Mesendoderm (in vitro differentiated cells): ENCODE data around the gene AMBP.

Source experiments
- DNase-seq: peaks from one replicate; pipeline ENCODE4 v3.0.0; 2013
- H2AK5ac ChIP-seq: 2 replicates; pipeline ENCODE4 v1.6.1; 2013; ENCODE audit warnings: low read length, inconsistent platforms
- H2BK120ac ChIP-seq: 2 replicates; pipeline ENCODE4 v1.6.1; 2013; ENCODE audit warnings: low read depth, mild to moderate bottlenecking, low read length, moderate library complexity, mixed read lengths
- H2BK15ac ChIP-seq: replicated peaks from 2 replicates; pipeline ENCODE4 v1.6.1; 2013; ENCODE audit warnings: low read depth, mild to moderate bottlenecking, moderate library complexity
- H2BK5ac ChIP-seq: 2 replicates; pipeline ENCODE4 v1.6.1; 2013; ENCODE audit warnings: low read length, inconsistent platforms
- H3K18ac ChIP-seq: 2 replicates; pipeline ENCODE4 v1.6.1; 2013; ENCODE audit warnings: mild to moderate bottlenecking, low read length, mixed read lengths
- H3K23ac ChIP-seq: one replicate; pipeline ENCODE4 v1.6.1; 2013; ENCODE audit warnings: low read length
- H3K27ac ChIP-seq: 2 replicates; pipeline ENCODE4 v1.5.1; 2013; ENCODE audit warnings: low read depth, mild to moderate bottlenecking, inconsistent platforms, low read length, moderate library complexity
- H3K27me3 ChIP-seq: 2 replicates; pipeline ENCODE4 v1.6.1; 2013; ENCODE audit warnings: low read length, control low read depth, mild to moderate bottlenecking, inconsistent platforms; ENCODE audit not compliant: insufficient read depth, poor library complexity
- H3K36me3 ChIP-seq: 2 replicates; pipeline ENCODE4 v1.6.1; 2013; ENCODE audit warnings: low read length, inconsistent platforms; ENCODE audit not compliant: control insufficient read depth, insufficient read depth
- H3K4ac ChIP-seq: one replicate; pipeline ENCODE4 v1.6.1; 2013; ENCODE audit warnings: low read depth, mild to moderate bottlenecking, low read length, moderate library complexity
- H3K4me1 ChIP-seq: 2 replicates; pipeline ENCODE4 v1.6.1; 2013; ENCODE audit warnings: low read depth, low read length, inconsistent platforms; ENCODE audit not compliant: control insufficient read depth
- H3K4me2 ChIP-seq: 2 replicates; pipeline ENCODE4 v1.6.1; 2013; ENCODE audit warnings: low read length
- H3K4me3 ChIP-seq: 2 replicates; pipeline ENCODE4 v1.5.1; 2013; ENCODE audit warnings: mild to moderate bottlenecking, low read length
- H3K56ac ChIP-seq: one replicate; pipeline ENCODE4 v1.6.1; 2013; ENCODE audit warnings: low read length
- H3K79me1 ChIP-seq: 2 replicates; pipeline ENCODE4 v1.6.1; 2013; ENCODE audit warnings: low read length, inconsistent platforms
- H3K79me2 ChIP-seq: 2 replicates; pipeline ENCODE4 v1.6.1; 2013; ENCODE audit warnings: mild to moderate bottlenecking, low read length; ENCODE audit not compliant: control insufficient read depth, insufficient read depth
- H3K9ac ChIP-seq: 2 replicates; pipeline ENCODE4 v1.6.1; 2013; ENCODE audit warnings: low read length, inconsistent platforms
- H4K5ac ChIP-seq: one replicate; pipeline ENCODE4 v1.6.1; 2013; ENCODE audit warnings: low read length
- H4K8ac ChIP-seq: one replicate; pipeline ENCODE4 v1.6.1; 2013; ENCODE audit warnings: low read depth, mild to moderate bottlenecking, control low read depth, low read length, moderate library complexity
- WGBS: extraction: QIAGEN DNeasy Blood & Tissue Kit; methylation state at CpG from one replicate; pipeline ENCODE4 v1.1.7; 2013; ENCODE audit warnings: low lambda C conversion rate, missing lambda C conversion rate; ENCODE audit not compliant: insufficient coverage; ENCODE audit errors: extremely low coverage; 5-methylcytosine and 5-hydroxymethylcytosine counted together

The AMBP gene

DNA sequence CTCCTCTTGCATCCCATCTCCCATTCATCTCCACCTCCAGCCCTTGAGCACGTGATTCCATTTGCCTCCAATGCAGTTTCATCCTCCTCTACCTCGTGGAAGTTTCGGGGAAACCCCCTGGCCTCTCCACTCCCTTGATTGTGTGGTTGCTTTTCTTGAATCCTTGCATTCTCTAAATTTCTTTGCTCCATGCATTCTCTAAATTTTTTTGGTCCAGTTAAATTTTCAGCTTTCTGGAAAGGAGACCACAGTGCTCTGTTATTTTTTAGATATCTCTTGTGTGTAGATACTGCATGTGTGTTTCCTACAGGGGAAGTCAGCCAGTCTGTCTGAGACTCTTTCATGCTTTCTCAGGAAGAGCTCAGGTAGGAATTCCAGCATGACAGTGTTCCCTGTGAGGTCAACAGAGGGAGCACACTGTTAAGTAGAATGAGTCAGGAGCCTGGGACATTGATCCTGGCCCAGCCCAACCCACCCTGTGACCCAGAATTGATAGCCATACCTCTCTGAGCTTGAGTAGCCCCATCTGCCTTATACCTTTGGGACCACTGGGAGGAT, 52.8 kb downstream of the AMBP start:
- H4K5ac ChIP-seq: no peak overlapping the region
- no peak overlapping the region for H2BK5ac ChIP-seq
- no peaks in the 10 kb centered on the region for H3K4me1 ChIP-seq
- no peak overlapping the region for H3K4me2 ChIP-seq
- peaks cover 5% of the 10 kb centered on the region for H3K36me3 ChIP-seq
- H3K4ac ChIP-seq: no peak overlapping the region
- DNase-seq: peak; percentile 55
- H3K27ac ChIP-seq: no peak overlapping the region
- H4K8ac ChIP-seq: no peak overlapping the region
- H2BK15ac ChIP-seq: no peak overlapping the region
- H3K23ac ChIP-seq: no peak overlapping the region
- no peaks in the 10 kb centered on the region for H3K27me3 ChIP-seq
- no peak overlapping the region for H3K9ac ChIP-seq
- no peaks in the 10 kb centered on the region for H3K79me2 ChIP-seq
- H3K4me3 ChIP-seq: no peak overlapping the region
- H3K18ac ChIP-seq: no peak overlapping the region
- no CpG with 5 or more reads among the region's 3 CpGs for WGBS
- H2BK120ac ChIP-seq: no peak overlapping the region
- no peak overlapping the region for H2AK5ac ChIP-seq
- no peak overlapping the region for H3K56ac ChIP-seq
- no peaks in the 10 kb centered on the region for H3K79me1 ChIP-seq

DNA sequence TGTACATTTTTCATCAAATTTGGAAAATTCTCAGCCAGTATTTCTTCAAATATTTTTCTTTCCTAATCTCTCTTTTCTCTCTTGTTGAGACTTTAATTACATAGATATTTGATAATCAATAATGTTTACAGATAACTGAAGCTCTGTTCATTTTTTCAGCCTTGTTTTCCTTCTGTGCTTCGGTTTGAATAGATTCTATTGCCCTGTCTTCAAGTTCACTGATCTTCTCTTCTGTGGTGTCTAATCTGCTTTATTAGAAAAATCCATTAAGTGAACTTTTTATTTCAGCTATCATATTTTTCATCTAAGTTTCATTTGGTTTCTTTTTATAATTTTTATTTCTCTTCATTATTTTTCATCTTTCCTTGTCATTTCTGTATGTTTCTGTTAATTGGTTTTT, 54.1 kb downstream of the AMBP start:
- Histone ChIP-seq H3K79me2 (no peaks in the 10 kb centered on the region), H3K79me1 (no peaks in the 10 kb centered on the region), H3K56ac (no peak overlapping the region), H2BK5ac (no peak overlapping the region), H4K8ac (no peak overlapping the region), H4K5ac (no peak overlapping the region), H3K4me3 (no peak overlapping the region), H3K18ac (no peak overlapping the region), H3K4me1 (no peaks in the 10 kb centered on the region), H3K4ac (no peak overlapping the region), H2AK5ac (no peak overlapping the region), H2BK120ac (no peak overlapping the region), H3K27me3 (no peaks in the 10 kb centered on the region), H3K4me2 (no peak overlapping the region), H3K23ac (no peak overlapping the region), H3K27ac (no peak overlapping the region), H2BK15ac (no peak overlapping the region), H3K36me3 (peaks cover 3% of the 10 kb centered on the region), H3K9ac (no peak overlapping the region)
- WGBS: no CpG with 5 or more reads among the region's 1 CpG
- no peak for DNase-seq

DNA sequence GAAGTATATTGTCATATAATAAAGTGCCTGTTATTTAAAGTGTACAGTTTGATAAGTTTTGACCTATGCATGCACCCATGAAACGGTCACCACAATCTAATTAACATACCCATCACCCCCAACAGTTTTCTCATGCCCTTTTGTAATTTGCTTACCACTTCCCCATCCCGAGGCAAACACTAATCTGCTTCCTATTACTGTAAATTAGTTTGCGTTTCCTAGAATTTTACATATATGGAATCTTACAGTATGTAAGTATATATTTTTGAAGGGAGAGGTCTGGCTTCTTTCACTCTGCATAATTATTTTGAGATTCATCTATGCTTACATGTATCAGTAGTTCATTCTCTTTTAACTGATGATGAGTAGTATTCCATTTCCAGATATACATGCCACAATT, 56.5 kb downstream of the AMBP start:
- no CpG with 5 or more reads among the region's 3 CpGs for WGBS
- no peak overlapping the region for H2BK15ac ChIP-seq
- H3K27ac ChIP-seq: no peak overlapping the region
- no peaks in the 10 kb centered on the region for H3K27me3 ChIP-seq
- no peak overlapping the region for H2BK5ac ChIP-seq
- H3K23ac ChIP-seq: no peak overlapping the region
- H3K9ac ChIP-seq: no peak overlapping the region
- H3K36me3 ChIP-seq: peaks cover 3% of the 10 kb centered on the region
- H3K4me3 ChIP-seq: no peak overlapping the region
- H4K8ac ChIP-seq: no peak overlapping the region
- no peak overlapping the region for H3K18ac ChIP-seq
- H3K79me1 ChIP-seq: no peaks in the 10 kb centered on the region
- H2BK120ac ChIP-seq: no peak overlapping the region
- H3K56ac ChIP-seq: no peak overlapping the region
- no peaks in the 10 kb centered on the region for H3K4me1 ChIP-seq
- no peaks in the 10 kb centered on the region for H3K79me2 ChIP-seq
- no peak overlapping the region for H4K5ac ChIP-seq
- DNase-seq: no peak
- H3K4me2 ChIP-seq: no peak overlapping the region
- no peak overlapping the region for H3K4ac ChIP-seq
- no peak overlapping the region for H2AK5ac ChIP-seq

DNA sequence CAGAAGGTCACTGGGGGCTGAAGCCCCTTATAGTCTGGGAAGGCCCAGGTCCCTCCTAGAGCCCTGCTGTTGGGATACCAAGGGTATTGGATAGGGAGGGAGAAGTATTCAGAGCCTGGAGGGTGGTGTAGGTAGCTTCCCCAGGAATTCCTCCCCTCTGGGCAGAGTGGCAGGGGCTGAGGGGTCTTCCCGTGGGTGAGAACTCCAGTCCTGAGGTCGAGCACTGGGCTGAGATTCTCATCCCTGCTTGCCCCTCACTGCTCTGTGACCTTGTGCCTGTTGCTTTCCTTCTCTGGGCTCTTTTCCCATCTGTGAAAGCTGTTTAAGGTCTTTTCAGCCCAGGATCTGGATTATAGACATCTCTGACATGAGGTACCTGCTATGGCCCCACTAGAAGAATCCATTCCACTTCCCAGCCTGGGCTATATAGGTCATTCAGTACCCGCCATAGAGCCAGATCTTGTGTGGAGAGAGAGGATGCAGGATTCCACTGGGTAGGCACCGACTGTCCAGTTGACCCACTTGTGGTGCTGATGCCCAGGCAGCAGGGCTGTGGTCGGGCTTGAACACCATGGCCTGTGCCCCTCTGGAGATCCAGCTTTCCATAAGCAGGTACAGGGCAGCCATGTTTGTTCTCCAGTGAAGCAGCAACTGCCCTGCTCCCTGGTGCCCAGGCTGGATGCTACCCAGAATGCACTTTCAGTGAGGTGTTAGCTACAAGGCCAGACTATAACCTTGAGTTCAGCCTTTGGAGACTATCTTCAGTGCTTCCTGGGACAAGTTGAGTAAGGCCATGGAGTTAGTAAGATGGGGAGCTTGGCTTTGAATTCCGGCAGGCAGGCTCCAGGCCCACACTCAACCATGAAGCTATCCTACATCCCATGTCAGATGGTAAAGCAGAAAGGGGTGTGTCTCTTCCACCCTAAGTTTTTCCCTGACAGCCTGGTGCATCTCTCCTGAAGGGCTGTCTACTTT, 60.1 kb downstream of the AMBP start:
- Histone ChIP-seq H3K23ac (no peak overlapping the region), H4K8ac (no peak overlapping the region), H3K9ac (no peak overlapping the region), H3K56ac (no peak overlapping the region), H2AK5ac (no peak overlapping the region), H3K36me3 (no peaks in the 10 kb centered on the region), H3K27me3 (no peaks in the 10 kb centered on the region), H3K4me1 (no peaks in the 10 kb centered on the region), H2BK120ac (no peak overlapping the region), H3K79me1 (no peaks in the 10 kb centered on the region), H3K4me2 (no peak overlapping the region), H3K27ac (no peak overlapping the region), H3K4ac (no peak overlapping the region), H3K79me2 (no peaks in the 10 kb centered on the region), H2BK15ac (no peak overlapping the region), H4K5ac (no peak overlapping the region), H3K4me3 (no peak overlapping the region), H3K18ac (no peak overlapping the region), H2BK5ac (no peak overlapping the region)
- DNase-seq: no peak
- WGBS: no CpG with 5 or more reads among the region's 6 CpGs

DNA sequence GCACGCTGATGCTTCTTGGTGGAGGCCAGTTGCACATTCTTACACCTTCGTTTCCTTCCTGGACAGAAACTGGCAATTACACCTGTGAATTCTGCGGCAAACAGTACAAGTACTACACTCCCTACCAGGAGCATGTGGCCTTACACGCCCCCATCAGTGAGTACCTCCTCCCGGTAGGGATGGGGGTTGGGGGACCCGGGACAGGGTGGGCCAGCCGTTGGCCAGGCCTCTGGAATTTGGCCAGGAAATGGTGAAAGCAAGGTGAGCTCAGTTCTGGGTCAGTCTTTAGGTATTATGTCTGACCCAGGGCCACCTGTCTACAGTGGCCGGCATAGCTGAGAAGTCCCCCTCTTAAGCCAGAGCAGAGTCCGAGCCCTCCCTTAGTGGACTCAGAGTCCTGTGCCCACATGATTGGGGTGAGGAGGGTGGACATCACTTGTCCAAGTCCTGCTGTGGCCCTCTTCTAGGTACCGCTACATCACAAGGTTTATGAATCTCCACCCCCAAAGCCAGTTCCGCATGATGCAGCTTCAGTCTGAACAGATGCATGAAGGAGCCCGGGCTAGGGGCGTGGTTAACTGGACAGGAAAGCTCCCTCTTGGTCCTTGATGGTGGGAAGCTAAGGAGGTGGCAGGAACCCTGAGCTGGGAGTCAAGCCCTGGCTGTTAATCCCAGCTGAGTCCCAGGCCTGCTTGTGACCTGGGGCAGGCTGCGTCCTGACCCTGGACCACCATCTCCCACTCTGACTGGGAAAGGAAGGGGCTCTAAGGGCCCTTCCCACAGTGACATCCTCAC, 61.3 kb downstream of the AMBP start:
- H2BK15ac ChIP-seq: no peak overlapping the region
- no peaks in the 10 kb centered on the region for H3K4me1 ChIP-seq
- WGBS: no CpG with 5 or more reads among the region's 14 CpGs
- no peak overlapping the region for H3K9ac ChIP-seq
- H4K5ac ChIP-seq: no peak overlapping the region
- H3K36me3 ChIP-seq: no peaks in the 10 kb centered on the region
- no peak overlapping the region for H2BK120ac ChIP-seq
- H3K18ac ChIP-seq: no peak overlapping the region
- H3K27ac ChIP-seq: no peak overlapping the region
- H3K79me2 ChIP-seq: no peaks in the 10 kb centered on the region
- H2BK5ac ChIP-seq: no peak overlapping the region
- DNase-seq: no peak
- no peaks in the 10 kb centered on the region for H3K27me3 ChIP-seq
- H2AK5ac ChIP-seq: no peak overlapping the region
- no peak overlapping the region for H3K4me3 ChIP-seq
- no peak overlapping the region for H3K4me2 ChIP-seq
- no peak overlapping the region for H3K23ac ChIP-seq
- H3K79me1 ChIP-seq: no peaks in the 10 kb centered on the region
- no peak overlapping the region for H3K56ac ChIP-seq
- no peak overlapping the region for H4K8ac ChIP-seq
- H3K4ac ChIP-seq: no peak overlapping the region
